Measurements from ENCODE around the gene PRKCB. TPM values are rescaled to one million over a fixed set of nuclear protein-coding genes. Genes with fewer than 3 reads are reported as not detected.

PRKCB gene
- total RNA-seq, 1 donor from 2014 or later = 0.69 TPM

- no peaks in the 10 kb centered on the region for H3K36me3 Mint-ChIP-seq (ENCODE audit: unreplicated experiment)
- no peak for DNase-seq
- H3K9me3 Mint-ChIP-seq (ENCODE audit: unreplicated experiment) = no peaks in the 10 kb centered on the region
- no peak overlapping the region for H3K4me3 Mint-ChIP-seq (ENCODE audit: unreplicated experiment)
- H3K27ac Mint-ChIP-seq (ENCODE audit: unreplicated experiment) = no peak overlapping the region
- no peak for TF ChIP-seq CTCF (IDR thresholded peaks at IDR 0.05; ENCODE audit: partially characterized antibody, unreplicated experiment)
- H3K27me3 Mint-ChIP-seq (ENCODE audit: unreplicated experiment) = peaks cover 7% of the 10 kb centered on the region
- no peaks in the 10 kb centered on the region for H3K4me1 Mint-ChIP-seq (ENCODE audit: low read depth, unreplicated experiment)
Observed at GRCh38 chr16:23944381-23944780, 108.6 kb downstream of the PRKCB start.

- no peak for TF ChIP-seq CTCF (IDR thresholded peaks at IDR 0.05; ENCODE audit: partially characterized antibody, unreplicated experiment)
- Mint-ChIP-seq H3K36me3 (ENCODE audit: unreplicated experiment) (no peaks in the 10 kb centered on the region), H3K27ac (ENCODE audit: unreplicated experiment) (no peak overlapping the region), H3K4me1 (ENCODE audit: low read depth, unreplicated experiment) (no peaks in the 10 kb centered on the region), H3K9me3 (ENCODE audit: unreplicated experiment) (no peaks in the 10 kb centered on the region), H3K4me3 (ENCODE audit: unreplicated experiment) (no peak overlapping the region), H3K27me3 (ENCODE audit: unreplicated experiment) (peaks cover 4% of the 10 kb centered on the region)
- DNase-seq = no peak
Observed at GRCh38 chr16:23945243-23945642, 109.5 kb downstream of the PRKCB start.

- Mint-ChIP-seq H3K4me3 (ENCODE audit: unreplicated experiment) (no peak overlapping the region), H3K27ac (ENCODE audit: unreplicated experiment) (no peak overlapping the region), H3K9me3 (ENCODE audit: unreplicated experiment) (no peaks in the 10 kb centered on the region), H3K4me1 (ENCODE audit: low read depth, unreplicated experiment) (peaks cover 10% of the 10 kb centered on the region), H3K36me3 (ENCODE audit: unreplicated experiment) (no peaks in the 10 kb centered on the region), H3K27me3 (ENCODE audit: unreplicated experiment) (peaks cover 4% of the 10 kb centered on the region)
- TF ChIP-seq CTCF (IDR thresholded peaks at IDR 0.05; ENCODE audit: partially characterized antibody, unreplicated experiment) = no peak
- no peak for DNase-seq
Observed at GRCh38 chr16:23947838-23948237, 112.1 kb downstream of the PRKCB start.

- Mint-ChIP-seq H3K9me3 (ENCODE audit: unreplicated experiment) (peaks cover 3% of the 10 kb centered on the region), H3K4me3 (ENCODE audit: unreplicated experiment) (no peak overlapping the region), H3K36me3 (ENCODE audit: unreplicated experiment) (no peaks in the 10 kb centered on the region), H3K4me1 (ENCODE audit: low read depth, unreplicated experiment) (peaks cover 17% of the 10 kb centered on the region), H3K27me3 (ENCODE audit: unreplicated experiment) (peaks cover 4% of the 10 kb centered on the region), H3K27ac (ENCODE audit: unreplicated experiment) (no peak overlapping the region)
- DNase-seq = no peak
- TF ChIP-seq CTCF (IDR thresholded peaks at IDR 0.05; ENCODE audit: partially characterized antibody, unreplicated experiment) = no peak
Observed at GRCh38 chr16:23948949-23949411, 113.2 kb downstream of the PRKCB start.

- Mint-ChIP-seq H3K4me1 (ENCODE audit: low read depth, unreplicated experiment) (peaks cover 17% of the 10 kb centered on the region), H3K36me3 (ENCODE audit: unreplicated experiment) (no peaks in the 10 kb centered on the region), H3K4me3 (ENCODE audit: unreplicated experiment) (no peak overlapping the region), H3K27ac (ENCODE audit: unreplicated experiment) (no peak overlapping the region), H3K27me3 (ENCODE audit: unreplicated experiment) (peaks cover 4% of the 10 kb centered on the region), H3K9me3 (ENCODE audit: unreplicated experiment) (peaks cover 4% of the 10 kb centered on the region)
- no peak for DNase-seq
- no peak for TF ChIP-seq CTCF (IDR thresholded peaks at IDR 0.05; ENCODE audit: partially characterized antibody, unreplicated experiment)
Observed at GRCh38 chr16:23949630-23950290, 114.0 kb downstream of the PRKCB start.
